HAP-1 (cell line): Measurements from ENCODE around the gene SLC6A18.
"Not testable (repeated sequence)": the region's sequence is repeated elsewhere in the genome, so short reads cannot be mapped to it uniquely, and the experiment has no call there.

ENCODE experiments used
- DNase-seq, 2 experiments: peaks; one replicate each; pipeline ENCODE4 v3.0.0-alpha.2; 2016 to 2020; ENCODE audit warnings: low spot score in 2 of 2
- H3K27me3 ChIP-seq: fragments of 250-450 bp; sonication (Bioruptor Pico); 2 replicates; pipeline ENCODE4 v1.5.1; 2020; ENCODE audit warnings: low read depth, mild to moderate bottlenecking, moderate library complexity
- H3K36me3 ChIP-seq: fragments of 250-450 bp; sonication (Bioruptor Pico); replicated peaks from 2 replicates; pipeline ENCODE4 v1.5.1; 2020; ENCODE audit warnings: mild to moderate bottlenecking
- H3K4me1 ChIP-seq: fragments of 250-450 bp; sonication (Bioruptor Pico); 2 replicates; pipeline ENCODE4 v1.5.1; 2020; ENCODE audit warnings: mild to moderate bottlenecking
- H3K4me3 ChIP-seq: fragments of 250-450 bp; sonication (Bioruptor Pico); 2 replicates; pipeline ENCODE4 v1.5.1; 2020; ENCODE audit warnings: mild to moderate bottlenecking, moderate library complexity
- H3K9me3 ChIP-seq: fragments of 250-450 bp; sonication (Bioruptor Pico); 2 replicates; pipeline ENCODE4 v1.5.1; 2020; ENCODE audit warnings: mild to moderate bottlenecking, moderate library complexity
- in situ Hi-C: fragments of 300-500 bp; cut with MboI; formaldehyde crosslinking; loops from 3 replicates; pipeline ENCODE4 v1.14.3; 2020; ENCODE audit warnings: low sequenced_read_pairs, inconsistent platforms, mixed read lengths

The SLC6A18 gene

DNA sequence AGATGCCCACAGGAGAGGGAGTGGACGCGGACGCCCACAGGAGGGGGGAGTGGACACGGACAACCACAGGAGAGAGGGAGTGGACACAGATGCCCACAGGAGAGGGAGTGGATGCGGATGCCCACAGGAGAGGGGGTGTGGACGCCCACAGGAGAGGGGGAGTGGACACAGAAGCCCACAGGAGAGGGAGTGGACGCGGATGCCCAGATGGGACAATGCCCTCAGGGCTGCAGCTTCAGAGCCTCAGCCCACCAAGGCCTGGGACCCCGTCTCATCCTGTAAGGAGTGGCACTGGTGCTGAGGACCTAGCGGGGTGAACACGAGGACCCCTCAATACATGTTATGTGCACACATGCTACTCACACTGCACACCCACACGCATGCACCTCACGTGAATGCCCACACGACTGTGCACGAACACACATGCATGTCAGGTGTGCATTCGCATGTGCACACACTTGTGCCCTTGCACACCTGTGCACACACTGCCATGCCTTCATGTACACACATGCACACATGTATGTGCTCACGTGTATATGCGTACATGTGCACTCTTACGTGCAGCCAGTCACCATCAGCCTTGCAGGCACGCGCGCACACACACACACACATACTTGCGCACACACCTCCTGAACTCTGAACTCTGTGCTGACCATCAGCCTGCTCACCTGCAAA lies 34.8 kb downstream of the SLC6A18 start:
- in situ Hi-C loops = no loop called here
- H3K4me1 ChIP-seq = no peaks in the 10 kb centered on the region
- DNase-seq = no peak
- H3K4me3 ChIP-seq = no peak overlapping the region
- no peaks in the 10 kb centered on the region; the same call in 1 of the 2 replicates for H3K36me3 ChIP-seq
- no peaks in the 10 kb centered on the region for H3K27me3 ChIP-seq
- H3K9me3 ChIP-seq = no peaks in the 10 kb centered on the region

GRCh38 chr5:1261643-1262042 lies 36.5 kb downstream of the SLC6A18 start:
- H3K4me3 ChIP-seq = no peak overlapping the region
- H3K27me3 ChIP-seq = no peaks in the 10 kb centered on the region
- H3K9me3 ChIP-seq = no peaks in the 10 kb centered on the region
- H3K4me1 ChIP-seq = no peaks in the 10 kb centered on the region
- in situ Hi-C loops = no loop called here
- DNase-seq = no peak
- peaks cover 5% of the 10 kb centered on the region for H3K36me3 ChIP-seq

DNA sequence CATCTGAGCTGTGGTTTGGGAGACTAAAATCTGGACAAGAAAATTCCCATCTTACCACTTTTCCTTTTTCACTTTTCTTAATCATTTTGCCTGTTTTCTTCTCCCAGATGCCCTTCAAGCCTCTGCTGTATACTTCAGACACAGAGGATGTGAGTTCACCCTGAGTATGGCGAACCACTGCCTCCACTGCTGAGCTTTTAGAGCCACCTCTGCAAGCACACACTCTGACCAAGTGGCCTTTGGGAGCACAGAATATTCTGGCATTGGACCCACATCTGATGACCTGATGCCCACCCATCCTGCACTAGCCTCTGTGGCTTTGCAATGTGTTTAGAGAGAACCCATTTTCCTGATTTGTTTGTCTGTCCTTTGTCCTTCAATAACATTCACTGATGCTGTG lies 37.2 kb downstream of the SLC6A18 start:
- H3K36me3 ChIP-seq = peaks cover 6% of the 10 kb centered on the region
- H3K27me3 ChIP-seq = no peaks in the 10 kb centered on the region
- no peak overlapping the region for H3K4me3 ChIP-seq
- no peaks in the 10 kb centered on the region for H3K4me1 ChIP-seq
- DNase-seq = no peak
- in situ Hi-C loops = no loop called here
- H3K9me3 ChIP-seq = no peaks in the 10 kb centered on the region

- H3K36me3 ChIP-seq = peaks cover 8% of the 10 kb centered on the region
- in situ Hi-C loops = no loop called here
- DNase-seq = no peak
These were observed 39.0 kb downstream of the SLC6A18 start for GRCh38 chr5:1264211-1264610.

GRCh38 chr5:1265026-1265425 lies 39.8 kb downstream of the SLC6A18 start:
- Histone ChIP-seq H3K9me3 (no peaks in the 10 kb centered on the region), H3K27me3 (no peaks in the 10 kb centered on the region), H3K4me3 (no peak overlapping the region), H3K4me1 (no peaks in the 10 kb centered on the region), H3K36me3 (peaks cover 8% of the 10 kb centered on the region)
- no peak for DNase-seq
- in situ Hi-C loops = no loop called here

More at GRCh38 chr5:1264211-1264610, 39.0 kb downstream of the SLC6A18 start:
- H3K27me3 ChIP-seq = no peaks in the 10 kb centered on the region
- H3K9me3 ChIP-seq = no peaks in the 10 kb centered on the region
- H3K4me3 ChIP-seq = no peak overlapping the region
- H3K4me1 ChIP-seq = no peaks in the 10 kb centered on the region

GRCh38 chr5:1265461-1266455 lies 40.6 kb downstream of the SLC6A18 start:
- in situ Hi-C loops = no loop called here
- no peak for DNase-seq
- Histone ChIP-seq H3K4me3 (no peak overlapping the region), H3K9me3 (no peaks in the 10 kb centered on the region), H3K36me3 (peaks cover 8% of the 10 kb centered on the region), H3K27me3 (no peaks in the 10 kb centered on the region), H3K4me1 (no peaks in the 10 kb centered on the region)

DNA sequence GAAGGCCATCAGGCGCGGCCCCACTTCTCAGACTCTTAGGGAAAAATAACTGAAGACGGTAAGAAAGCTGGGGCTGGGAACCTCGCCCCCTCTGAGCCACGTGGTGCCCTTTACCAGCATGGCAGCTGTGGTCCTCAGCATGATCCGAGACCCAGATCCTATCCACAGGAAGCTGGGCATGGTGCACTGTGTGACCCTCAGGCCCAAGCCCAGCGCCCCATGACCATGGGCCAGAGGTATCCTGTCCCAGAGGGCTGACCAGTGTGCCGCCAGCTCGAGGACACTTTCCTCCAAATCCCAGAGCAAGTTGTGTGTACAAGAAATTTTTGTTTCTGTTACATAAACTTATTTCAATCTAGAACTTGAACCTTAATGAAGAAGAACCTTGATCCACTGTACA lies 41.6 kb downstream of the SLC6A18 start:
- Histone ChIP-seq H3K36me3 (peaks cover 8% of the 10 kb centered on the region), H3K9me3 (no peaks in the 10 kb centered on the region), H3K4me3 (no peak overlapping the region), H3K27me3 (no peaks in the 10 kb centered on the region), H3K4me1 (no peaks in the 10 kb centered on the region)
- no peak for DNase-seq
- in situ Hi-C loops = no loop called here

DNA sequence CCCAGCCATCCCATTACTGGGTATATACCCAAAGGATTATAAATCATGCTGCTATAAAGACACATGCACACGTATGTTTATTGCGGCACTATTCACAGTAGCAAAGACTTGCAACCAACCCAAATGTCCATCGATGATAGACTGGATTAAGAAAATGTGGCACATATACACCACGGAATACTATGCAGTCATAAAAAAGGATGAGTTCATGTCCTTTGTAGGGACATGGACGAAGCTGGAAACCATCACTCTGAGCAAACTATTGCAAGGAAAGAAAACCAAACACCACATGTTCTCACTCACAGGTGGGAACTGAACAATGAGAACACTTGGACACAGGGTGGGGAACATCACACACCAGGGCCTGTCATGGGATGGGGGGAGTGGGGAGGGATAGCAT lies 42.3 kb downstream of the SLC6A18 start:
- H3K27me3 ChIP-seq, H3K4me3 ChIP-seq, H3K4me1 ChIP-seq, H3K9me3 ChIP-seq, in situ Hi-C loops, DNase-seq, H3K36me3 ChIP-seq: not testable (repeated sequence)

DNA sequence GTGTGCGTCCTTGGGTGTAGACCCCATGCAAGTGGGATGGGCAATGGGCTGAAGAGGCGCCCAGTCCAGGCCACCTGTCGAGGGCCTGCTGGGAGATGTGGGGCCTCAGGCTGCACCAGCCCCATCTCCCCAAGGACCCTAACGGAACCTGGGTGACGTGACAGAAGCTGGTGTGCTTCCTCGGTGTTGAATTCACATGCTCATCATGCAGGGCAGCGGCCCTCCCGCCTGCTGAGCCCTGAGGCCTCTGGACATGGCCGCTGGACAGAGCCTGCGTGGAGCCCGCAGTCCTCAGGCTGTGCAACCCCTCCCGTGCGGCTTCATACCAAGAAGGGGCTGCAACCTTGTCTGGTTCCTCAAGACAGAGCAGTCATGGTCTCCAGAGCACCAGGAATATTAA lies 42.9 kb downstream of the SLC6A18 start:
- Histone ChIP-seq H3K4me1 (no peaks in the 10 kb centered on the region), H3K36me3 (peaks cover 8% of the 10 kb centered on the region), H3K9me3 (no peaks in the 10 kb centered on the region), H3K27me3 (no peaks in the 10 kb centered on the region), H3K4me3 (no peak overlapping the region)
- in situ Hi-C loops = no loop called here
- no peak for DNase-seq

DNA sequence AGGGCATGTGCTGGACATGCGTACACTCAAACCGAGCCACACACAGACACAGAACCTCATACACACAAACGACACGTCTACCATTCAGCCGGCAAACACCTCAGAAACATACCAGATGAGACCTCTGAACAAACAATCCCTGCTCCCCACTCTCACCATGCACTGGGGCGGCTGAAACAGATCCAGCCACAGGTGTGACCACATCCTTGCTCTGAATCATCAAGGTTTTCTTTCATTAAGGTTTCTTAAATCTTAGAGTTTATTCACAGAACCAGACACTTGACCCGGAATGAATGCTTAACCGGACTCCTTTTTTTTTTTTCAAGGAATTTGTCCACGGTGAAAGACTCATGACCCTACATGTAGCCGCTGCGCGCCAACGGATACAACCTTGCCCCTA lies 43.5 kb downstream of the SLC6A18 start:
- Histone ChIP-seq H3K4me3 (no peak overlapping the region), H3K4me1 (no peaks in the 10 kb centered on the region), H3K9me3 (no peaks in the 10 kb centered on the region), H3K27me3 (no peaks in the 10 kb centered on the region), H3K36me3 (peaks cover 8% of the 10 kb centered on the region)
- in situ Hi-C loops = no loop called here
- DNase-seq = no peak

GRCh38 chr5:1270426-1270825 lies 45.2 kb downstream of the SLC6A18 start:
- DNase-seq = no peak
- H3K36me3 ChIP-seq = peaks cover 11% of the 10 kb centered on the region
- no peaks in the 10 kb centered on the region for H3K4me1 ChIP-seq
- no peaks in the 10 kb centered on the region for H3K9me3 ChIP-seq
- H3K27me3 ChIP-seq = no peaks in the 10 kb centered on the region
- H3K4me3 ChIP-seq = no peak overlapping the region
- in situ Hi-C loops = no loop called here

DNA sequence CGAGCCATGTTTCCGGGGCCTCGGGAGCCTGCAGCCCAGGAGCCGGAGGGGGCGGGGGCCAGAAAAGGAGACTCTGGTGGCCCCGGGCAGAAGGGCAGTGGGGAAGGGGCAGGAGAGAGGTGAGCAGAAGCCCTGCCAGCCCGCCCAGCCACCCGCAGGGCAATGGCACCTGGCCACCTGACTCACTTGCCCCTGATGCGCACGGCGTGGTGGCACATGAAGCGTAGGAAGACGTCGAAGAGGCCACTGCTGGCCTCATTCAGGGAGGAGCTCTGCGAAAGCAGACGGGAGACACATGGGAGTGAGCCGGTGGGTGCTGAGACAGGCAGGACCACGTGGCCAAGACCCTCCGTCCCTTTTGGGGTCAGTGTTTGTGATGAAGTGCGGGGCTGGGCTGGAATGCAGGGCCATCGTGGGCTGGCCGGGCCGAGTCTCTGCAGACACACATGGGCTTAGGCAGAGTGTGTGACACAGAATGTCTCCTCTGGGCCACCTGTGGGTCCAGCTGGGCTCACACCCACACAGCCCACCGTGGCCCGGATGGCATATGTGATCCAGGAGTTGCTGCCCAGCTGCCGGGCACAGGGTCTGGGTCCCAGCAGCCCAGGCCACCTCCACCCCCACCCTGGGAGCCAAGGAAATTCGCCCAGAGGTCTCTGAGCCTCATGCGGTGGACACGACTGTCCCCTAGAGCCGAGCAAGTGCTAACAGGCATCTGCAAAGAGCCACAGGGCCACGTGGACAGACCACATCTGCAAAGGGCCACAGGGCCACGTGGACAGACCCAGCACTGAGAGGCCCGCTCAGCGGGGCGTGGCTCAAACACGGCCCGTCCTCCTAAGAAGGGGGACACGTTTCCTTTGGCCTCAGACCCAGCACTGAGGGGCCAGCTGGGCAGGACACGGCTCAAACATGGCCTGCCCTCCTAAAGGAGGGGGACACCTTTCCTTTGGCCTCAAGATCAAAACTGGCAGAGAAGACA lies 46.0 kb downstream of the SLC6A18 start:
- Histone ChIP-seq H3K4me3 (no peak overlapping the region), H3K4me1 (no peaks in the 10 kb centered on the region), H3K27me3 (no peaks in the 10 kb centered on the region), H3K36me3 (peaks cover 8% of the 10 kb centered on the region), H3K9me3 (no peaks in the 10 kb centered on the region)
- DNase-seq = no peak
- in situ Hi-C loops = no loop called here

DNA sequence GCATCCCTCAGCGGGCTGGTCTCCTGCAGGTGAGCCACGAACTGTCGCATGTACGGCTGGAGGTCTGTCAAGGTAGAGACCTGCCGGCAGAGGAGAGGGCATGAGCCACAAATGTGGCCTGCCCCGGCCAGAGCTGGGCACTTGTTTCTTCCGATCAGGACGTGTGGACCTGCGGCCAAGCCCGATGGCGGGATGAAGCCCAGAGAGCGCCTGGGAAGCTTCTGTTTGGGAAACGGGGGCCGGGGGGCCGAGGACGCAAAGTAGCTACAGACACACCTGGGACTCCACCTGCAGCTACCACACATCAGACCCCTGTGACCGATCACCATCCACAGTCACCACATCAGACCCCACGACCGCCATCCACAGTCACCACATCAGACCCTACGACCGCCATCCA lies 47.0 kb downstream of the SLC6A18 start:
- in situ Hi-C loops = no loop called here
- DNase-seq = no peak
- Histone ChIP-seq H3K27me3 (no peaks in the 10 kb centered on the region), H3K4me3 (no peak overlapping the region), H3K4me1 (no peaks in the 10 kb centered on the region), H3K9me3 (no peaks in the 10 kb centered on the region), H3K36me3 (peaks cover 6% of the 10 kb centered on the region)
